GM10266 (cell line): ENCODE data around the gene UBE4A.
A peak's percentile ranks its signal among the peaks of the same experiment; 100 is the strongest.

Source experiments
- DNase-seq: peaks from one replicate; pipeline ENCODE4 v3.0.0; 2012; ENCODE audit errors: extremely low spot score
- TF ChIP-seq, protein P1 (sequence below): IDR thresholded peaks from 2 replicates; pipeline ENCODE4 v1.5.1; 2012; ENCODE audit warnings: mild to moderate bottlenecking, low read depth; ENCODE audit not compliant: control insufficient read depth, insufficient read depth; ENCODE audit errors: missing control alignments

Gene UBE4A

DNA sequence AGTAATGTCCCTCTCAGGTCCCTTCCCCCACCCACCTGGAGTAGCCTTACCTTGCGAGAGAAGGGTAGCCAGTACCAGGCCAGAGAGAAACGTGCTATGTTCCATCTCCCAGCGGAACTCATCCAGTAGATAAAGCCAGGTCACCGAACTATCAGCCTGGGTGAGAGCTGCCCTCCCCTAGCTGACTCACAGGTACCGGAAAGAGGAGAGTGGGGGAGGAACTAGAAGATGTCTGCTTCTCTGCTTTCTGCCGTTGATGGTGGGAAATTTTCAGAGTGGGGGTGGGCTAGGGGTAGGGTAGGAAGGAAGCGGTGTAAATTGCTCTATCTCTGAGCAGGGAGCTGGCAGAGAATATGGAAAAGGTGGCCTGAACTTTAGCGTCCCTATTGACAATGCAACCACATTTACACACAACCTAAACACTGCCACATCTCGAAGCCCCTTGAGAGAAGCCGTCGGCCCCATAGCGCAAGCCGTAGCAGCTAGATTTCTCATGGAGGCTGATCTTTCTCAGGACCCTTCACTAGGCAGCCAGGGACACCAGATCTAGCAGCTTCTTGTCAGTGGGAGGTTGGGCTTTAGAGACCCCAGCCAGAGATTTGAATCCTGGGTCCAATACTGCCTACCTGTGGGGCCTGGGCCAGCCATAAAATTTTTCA, 16.8 kb upstream of the UBE4A start, which contains the start of gene CD3D:
Gene CD3D (minus strand): TSS at position 203 of the 659 bp plus-strand sequence. CDS start 98 bp downstream, at position 105.
- TF ChIP-seq, protein P1, sequence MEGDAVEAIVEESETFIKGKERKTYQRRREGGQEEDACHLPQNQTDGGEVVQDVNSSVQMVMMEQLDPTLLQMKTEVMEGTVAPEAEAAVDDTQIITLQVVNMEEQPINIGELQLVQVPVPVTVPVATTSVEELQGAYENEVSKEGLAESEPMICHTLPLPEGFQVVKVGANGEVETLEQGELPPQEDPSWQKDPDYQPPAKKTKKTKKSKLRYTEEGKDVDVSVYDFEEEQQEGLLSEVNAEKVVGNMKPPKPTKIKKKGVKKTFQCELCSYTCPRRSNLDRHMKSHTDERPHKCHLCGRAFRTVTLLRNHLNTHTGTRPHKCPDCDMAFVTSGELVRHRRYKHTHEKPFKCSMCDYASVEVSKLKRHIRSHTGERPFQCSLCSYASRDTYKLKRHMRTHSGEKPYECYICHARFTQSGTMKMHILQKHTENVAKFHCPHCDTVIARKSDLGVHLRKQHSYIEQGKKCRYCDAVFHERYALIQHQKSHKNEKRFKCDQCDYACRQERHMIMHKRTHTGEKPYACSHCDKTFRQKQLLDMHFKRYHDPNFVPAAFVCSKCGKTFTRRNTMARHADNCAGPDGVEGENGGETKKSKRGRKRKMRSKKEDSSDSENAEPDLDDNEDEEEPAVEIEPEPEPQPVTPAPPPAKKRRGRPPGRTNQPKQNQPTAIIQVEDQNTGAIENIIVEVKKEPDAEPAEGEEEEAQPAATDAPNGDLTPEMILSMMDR, result no peak
- no peak for DNase-seq

DNA sequence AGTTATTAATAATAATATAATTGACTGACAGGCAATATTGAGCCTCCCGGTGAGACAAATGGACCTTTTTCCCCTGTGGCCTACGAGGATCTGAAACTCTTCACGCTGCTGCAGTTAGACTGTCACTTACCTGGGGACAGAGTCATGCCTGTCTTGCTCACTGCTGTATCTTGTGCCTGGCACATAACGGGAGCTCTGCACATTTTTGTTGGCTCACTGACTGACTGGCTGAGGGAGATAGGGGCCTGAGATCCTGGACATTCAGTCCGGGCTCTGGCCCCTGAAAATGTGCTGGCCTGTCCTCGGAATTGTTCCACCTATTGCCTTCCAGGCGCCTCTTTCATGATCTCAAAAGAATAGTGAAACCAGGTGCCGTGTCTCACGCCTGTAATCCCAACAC, 16.2 kb upstream of the UBE4A start:
- DNase-seq, result no peak
- TF ChIP-seq, protein P1, result no peak

DNA sequence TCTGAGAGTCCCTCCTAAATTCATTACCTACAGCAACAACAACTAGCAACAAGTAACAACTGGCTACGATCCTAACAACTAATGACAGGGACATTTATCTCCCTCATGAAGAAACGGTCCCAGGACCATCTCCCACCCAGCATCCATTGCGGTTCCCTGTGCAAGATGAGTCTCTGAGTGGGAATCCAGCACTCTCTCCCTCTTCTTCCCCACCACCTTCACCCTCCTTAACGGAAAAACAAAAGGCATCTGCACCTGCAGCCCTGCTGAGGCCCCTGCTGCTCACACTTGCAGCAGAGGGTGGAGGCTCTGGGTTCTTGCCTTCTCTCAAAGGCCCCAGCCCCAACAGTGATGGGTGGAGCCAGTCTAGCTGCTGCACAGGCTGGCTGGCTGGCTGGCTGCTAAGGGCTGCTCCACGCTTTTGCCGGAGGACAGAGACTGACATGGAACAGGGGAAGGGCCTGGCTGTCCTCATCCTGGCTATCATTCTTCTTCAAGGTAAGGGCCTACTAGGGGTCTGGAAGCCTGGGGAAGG, 15.4 kb upstream of the UBE4A start, which contains the start of gene CD3G:
Gene CD3G (plus strand): TSS at position 364 of the 535 bp plus-strand sequence. CDS start 80 bp downstream, at position 444.
- no peak for DNase-seq
- TF ChIP-seq, protein P1, result no peak

DNA sequence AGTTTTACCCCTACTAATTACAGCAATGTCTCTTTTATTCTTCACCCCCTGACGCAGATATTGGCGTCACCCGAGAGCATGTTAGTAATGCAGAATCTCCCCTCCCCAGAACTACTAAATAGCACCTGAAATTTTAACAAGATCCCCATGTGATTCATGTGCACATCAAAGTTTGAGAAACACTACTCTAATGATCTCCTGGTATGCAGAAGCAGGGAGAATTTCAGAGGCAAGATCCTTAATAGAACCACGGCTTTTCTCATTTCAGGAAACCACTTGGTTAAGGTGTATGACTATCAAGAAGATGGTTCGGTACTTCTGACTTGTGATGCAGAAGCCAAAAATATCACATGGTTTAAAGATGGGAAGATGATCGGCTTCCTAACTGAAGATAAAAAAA, 9.9 kb upstream of the UBE4A start:
- DNase-seq, result no peak
- TF ChIP-seq, protein P1, result no peak

DNA sequence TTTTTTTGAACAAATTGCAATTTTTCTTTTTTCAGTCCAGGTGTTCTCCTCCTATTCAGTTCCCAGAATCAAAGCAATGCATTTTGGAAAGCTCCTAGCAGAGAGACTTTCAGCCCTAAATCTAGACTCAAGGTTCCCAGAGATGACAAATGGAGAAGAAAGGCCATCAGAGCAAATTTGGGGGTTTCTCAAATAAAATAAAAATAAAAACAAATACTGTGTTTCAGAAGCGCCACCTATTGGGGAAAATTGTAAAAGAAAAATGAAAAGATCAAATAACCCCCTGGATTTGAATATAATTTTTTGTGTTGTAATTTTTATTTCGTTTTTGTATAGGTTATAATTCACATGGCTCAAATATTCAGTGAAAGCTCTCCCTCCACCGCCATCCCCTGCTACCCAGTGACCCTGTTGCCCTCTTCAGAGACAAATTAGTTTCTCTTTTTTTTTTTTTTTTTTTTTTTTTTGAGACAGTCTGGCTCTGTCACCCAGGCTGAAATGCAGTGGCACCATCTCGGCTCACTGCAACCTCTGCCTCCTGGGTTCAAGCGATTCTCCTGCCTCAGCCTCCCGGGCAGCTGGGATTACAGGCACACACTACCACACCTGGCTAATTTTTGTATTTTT, 6.2 kb upstream of the UBE4A start:
- TF ChIP-seq, protein P1, result peak; percentile 43
- no peak for DNase-seq

DNA sequence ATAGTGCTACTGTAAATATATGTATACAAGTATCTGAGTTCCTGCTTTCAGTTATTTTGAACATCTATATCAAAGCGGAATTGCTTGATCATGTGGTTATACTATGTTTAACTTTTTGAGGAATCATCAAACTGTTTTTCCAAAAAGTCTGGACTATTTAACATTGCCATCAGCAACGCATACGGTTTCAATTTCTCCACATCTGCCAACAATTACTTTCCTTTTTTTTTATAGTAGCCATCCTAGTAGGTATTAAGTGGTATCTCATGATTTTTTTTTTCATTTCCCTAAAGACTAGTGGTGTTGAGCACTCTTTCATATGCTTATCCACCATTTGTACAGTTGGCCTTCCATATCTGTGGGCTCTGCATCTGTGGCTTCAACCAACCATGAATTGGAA, 1.3 kb upstream of the UBE4A start:
- TF ChIP-seq, protein P1, result no peak
- DNase-seq, result no peak
